Hair follicle dermal papilla cell (primary cell): Measurements from ENCODE around the gene KLF8. TPM values are rescaled to one million over a fixed set of nuclear protein-coding genes. Genes with fewer than 3 reads are reported as not detected.

Source experiments
- total RNA-seq: library from RNA; depleted of rRNA; stranded (reverse); fragments of >200 nt; gene quantifications from 2 replicates; pipeline ENCODE4 v1.2.3, GENCODE V29; 2012

The KLF8 gene
- 6.8 and 8.0 TPM in 2 replicates for total RNA-seq

DNA sequence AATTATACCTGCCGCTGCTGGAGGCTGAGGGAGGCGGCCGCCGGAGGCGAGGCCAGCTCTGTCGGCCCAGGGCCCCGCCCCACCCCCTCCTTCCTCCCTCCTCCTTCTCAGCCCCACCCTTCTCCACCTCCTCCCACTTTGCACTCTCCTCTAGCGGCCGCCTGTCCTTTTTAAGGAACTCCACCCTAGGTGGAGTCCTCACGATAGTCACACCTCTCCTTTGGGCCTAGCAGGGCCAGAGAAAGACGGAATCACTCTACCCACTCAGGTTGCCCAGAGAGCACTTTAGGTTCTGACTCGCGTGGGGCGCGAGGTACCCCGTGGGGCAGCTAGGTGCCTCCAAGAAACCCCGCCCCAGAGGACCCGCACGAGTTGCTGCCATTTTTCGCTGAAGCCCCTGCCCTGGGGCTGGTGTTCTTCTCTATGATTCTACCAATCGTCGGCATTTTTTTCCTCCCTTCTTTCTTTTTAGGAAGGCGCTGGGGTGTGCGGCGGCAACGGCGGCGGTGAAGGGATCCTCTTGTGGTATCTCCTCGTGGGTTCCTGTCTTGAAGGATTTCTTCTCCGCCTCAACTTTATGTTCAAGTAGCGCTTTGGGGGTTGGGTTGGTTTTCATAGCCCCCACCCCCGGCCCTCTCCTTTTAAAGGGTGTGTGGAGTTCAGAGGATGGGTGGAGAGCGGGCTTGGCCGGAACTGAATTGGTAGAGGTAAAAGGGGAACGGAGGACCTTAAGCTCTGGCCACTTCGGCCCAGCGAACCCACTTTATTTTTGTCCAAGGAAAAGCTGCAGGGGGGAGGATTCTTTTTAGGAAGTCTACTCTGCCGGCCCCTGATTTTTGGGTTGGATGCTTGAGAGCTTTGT, at the start of gene KLF8:
KLF8 (plus strand) TSS at position 136 of the 862 bp plus-strand sequence. CDS start 979 bp downstream, outside the sequence.

